Common myeloid progenitor, CD34-positive (primary cell): ENCODE results near the gene CIC.
A peak's percentile ranks its signal among the peaks of the same experiment; 100 is the strongest.

Source experiments
- CTCF ChIA-PET: fragments of 350-600 bp; sonication (Branson Sonifier 250); formaldehyde crosslinking; loops from one replicate; lab custom pipeline; 2021; ENCODE audit warnings: antibody characterized with exemption; lab: Charles Lee
- POLR2A ChIA-PET: fragments of 350-600 bp; sonication (Branson Sonifier 250); formaldehyde crosslinking; loops from one replicate; lab custom pipeline; 2021; ENCODE audit warnings: antibody characterized with exemption; lab: Charles Lee
- DNase-seq, 3 donors: peaks; one replicate each; pipeline versions ENCODE4 v3.0.0 to v3.0.0-alpha.2; 2013
- H3K27ac ChIP-seq, 2 experiments: 1 replicate in 1 of 2; 2 replicates in 1 of 2; pipeline ENCODE4 v1.7.0; 2013; ENCODE audit warnings: inconsistent platforms in 2 of 2, low read length in 2 of 2, mild to moderate bottlenecking in 2 of 2, low read depth in 1 of 2, moderate library complexity in 1 of 2; ENCODE audit not compliant: severe bottlenecking in 2 of 2, insufficient read depth in 1 of 2, poor library complexity in 1 of 2
- H3K27me3 ChIP-seq, 5 experiments: replicated peaks in 2 of 5; 1 replicate in 3 of 5; 2 replicates in 2 of 5; pipeline versions ENCODE4 v1.6.1 to v1.7.0; 2013; ENCODE audit warnings: low read length in 4 of 5, mild to moderate bottlenecking in 2 of 5, moderate library complexity in 2 of 5, inconsistent platforms in 1 of 5; ENCODE audit not compliant: insufficient read depth in 5 of 5, control insufficient read depth in 4 of 5
- H3K36me3 ChIP-seq, 4 experiments: 1 replicate in 2 of 4; 2 replicates in 2 of 4; pipeline versions ENCODE4 v1.6.1 to v1.7.0; 2013; ENCODE audit warnings: low read length in 3 of 4, control low read depth in 1 of 4, mild to moderate bottlenecking in 1 of 4; ENCODE audit not compliant: control insufficient read depth in 4 of 4, insufficient read depth in 4 of 4
- H3K4me1 ChIP-seq, 4 experiments: 1 replicate in 3 of 4; 2 replicates in 1 of 4; pipeline versions ENCODE4 v1.6.1 to v1.7.1; 2013; ENCODE audit warnings: low read length in 3 of 4, mild to moderate bottlenecking in 3 of 4, control low read depth in 1 of 4, inconsistent platforms in 1 of 4, moderate library complexity in 1 of 4; ENCODE audit not compliant: control insufficient read depth in 4 of 4, insufficient read depth in 4 of 4; ENCODE audit errors: control extremely low read depth in 1 of 4
- H3K4me3 ChIP-seq, 7 experiments: 1 replicate in 4 of 7; 2 replicates in 3 of 7; pipeline versions ENCODE4 v1.5.1 to v1.7.0; 2013; ENCODE audit warnings: mild to moderate bottlenecking in 7 of 7, low read length in 6 of 7, moderate library complexity in 6 of 7, inconsistent platforms in 2 of 7, low read depth in 2 of 7, control low read depth in 1 of 7; ENCODE audit not compliant: insufficient read depth in 4 of 7, control insufficient read depth in 1 of 7; ENCODE audit errors: extremely low read depth in 1 of 7
- H3K9me3 ChIP-seq, 5 experiments: 1 replicate in 4 of 5; 2 replicates in 1 of 5; pipeline versions ENCODE4 v1.6.1 to v1.7.1; 2013; ENCODE audit warnings: low read length in 4 of 5, mild to moderate bottlenecking in 2 of 5, inconsistent platforms in 1 of 5, low read depth in 1 of 5, moderate library complexity in 1 of 5; ENCODE audit not compliant: control insufficient read depth in 4 of 5, insufficient read depth in 2 of 5; ENCODE audit errors: control extremely low read depth in 1 of 5
- WGBS: methylation state at CpG from one replicate; pipeline ENCODE4 v1.1.5; 2013; ENCODE audit not compliant: insufficient coverage; 5-methylcytosine and 5-hydroxymethylcytosine counted together

CIC gene

GRCh38 chr19:42267644-42268141 is 1.4 kb upstream of the CIC start:
- 9% methylated on average over 12 of the region's 13 CpGs for WGBS
- H3K36me3 ChIP-seq: peaks cover 0 to 12% (median 5%) of the 10 kb centered on the region in 4 experiments
- peaks cover 7 to 37% (median 33%) of the 10 kb centered on the region in 4 experiments for H3K4me1 ChIP-seq
- ChIA-PET CTCF (interaction anchor here (1.0 kb wide), 1 partner anchor 12 kb away, joined by 3 read pairs; no protein-coding TSS in a partner anchor), POLR2A (interaction anchor here (0.7 kb wide), 2 partner anchors 12 to 13 kb away, joined by 3 read pairs; partner anchors contain the start of gene ERF)
- no peaks in the 10 kb centered on the region for H3K27me3 ChIP-seq
- H3K27ac ChIP-seq: peak overlapping the region; percentile 99
- DNase-seq: no peak
- no peaks in the 10 kb centered on the region for H3K9me3 ChIP-seq
- peak overlapping the region; percentile 35 to 93 (median 81) for H3K4me3 ChIP-seq

- Histone ChIP-seq H3K4me3 (peak overlapping the region; percentile 74 to 93 (median 81)), H3K36me3 (peaks cover 0 to 18% (median 8%) of the 10 kb centered on the region in 4 experiments), H3K27ac (peak overlapping the region; percentile 99), H3K27me3 (no peaks in the 10 kb centered on the region), H3K9me3 (no peaks in the 10 kb centered on the region), H3K4me1 (peaks cover 7 to 37% (median 33%) of the 10 kb centered on the region in 4 experiments)
- ChIA-PET CTCF (no interaction called here), POLR2A (interaction anchor here (0.7 to 1.5 kb wide), 3 partner anchors 13 to 34 kb away, joined by 3 to 4 read pairs (median 3); partner anchors contain the start of gene ERF)
- DNase-seq: peak; percentile 99 to 100 (median 100)
- WGBS: under 1% methylated on average over 36 of the region's 46 CpGs
Measured at GRCh38 chr19:42268142-42268703, 829 bp upstream of the CIC start.

- ChIA-PET POLR2A (interaction anchor here (0.9 to 2.3 kb wide), 7 partner anchors 9 to 25 kb away, joined by 4 to 12 read pairs (median 4); partner anchors contain the start of gene ERF), CTCF (interaction anchor here (0.6 to 2.1 kb wide), 11 partner anchors 10 to 161 kb away, joined by 3 to 21 read pairs (median 3); no protein-coding TSS in a partner anchor)
- Histone ChIP-seq H3K9me3 (no peaks in the 10 kb centered on the region), H3K4me1 (peaks cover 7 to 39% (median 33%) of the 10 kb centered on the region in 4 experiments), H3K27ac (peak overlapping the region; percentile 88 to 97), H3K36me3 (peaks cover 0 to 33% (median 18%) of the 10 kb centered on the region in 4 experiments), H3K4me3 (peak overlapping the region; percentile 20 to 81 (median 70)), H3K27me3 (no peaks in the 10 kb centered on the region)
- WGBS: 41% methylated on average over 8 of the region's 10 CpGs
- DNase-seq: no peak
Measured at GRCh38 chr19:42269478-42270345, 660 bp downstream of the CIC start.

- H3K4me1 ChIP-seq: peaks cover 7 to 43% (median 33%) of the 10 kb centered on the region in 4 experiments
- no peaks in the 10 kb centered on the region for H3K27me3 ChIP-seq
- DNase-seq: peak; percentile 63 to 90 (median 84)
- H3K36me3 ChIP-seq: peaks cover 0 to 39% (median 23%) of the 10 kb centered on the region in 4 experiments
- ChIA-PET POLR2A (interaction anchor here (0.9 to 2.3 kb wide), 5 partner anchors 9 to 25 kb away, joined by 4 to 12 read pairs (median 5); no protein-coding TSS in a partner anchor), CTCF (interaction anchor here (0.8 to 2.1 kb wide), 10 partner anchors 9 to 162 kb away, joined by 3 to 21 read pairs (median 3); no protein-coding TSS in a partner anchor)
- peak overlapping the region; percentile 20 to 81 (median 70) for H3K4me3 ChIP-seq
- 2% methylated on average over 8 of the region's 18 CpGs for WGBS
- H3K9me3 ChIP-seq: no peaks in the 10 kb centered on the region
- peak overlapping the region; percentile 88 to 97 for H3K27ac ChIP-seq
Measured at GRCh38 chr19:42270346-42271044, 1.4 kb downstream of the CIC start.

GRCh38 chr19:42271045-42271419 is 2.0 kb downstream of the CIC start:
- DNase-seq: no peak
- Histone ChIP-seq H3K27me3 (no peaks in the 10 kb centered on the region), H3K4me1 (peaks cover 7 to 47% (median 35%) of the 10 kb centered on the region in 4 experiments), H3K27ac (peak overlapping the region in 1 of 2 experiments; percentile 97), H3K4me3 (peak overlapping the region in 6 of 7 experiments; percentile 52 to 81 (median 70)), H3K36me3 (peaks cover 0 to 42% (median 25%) of the 10 kb centered on the region in 4 experiments), H3K9me3 (no peaks in the 10 kb centered on the region)
- POLR2A ChIA-PET: interaction anchor here (1.1 to 2.3 kb wide), 4 partner anchors 9 to 26 kb away, joined by 4 to 12 read pairs (median 6); no protein-coding TSS in a partner anchor
- CTCF ChIA-PET: interaction anchor here (1.0 to 2.1 kb wide), 7 partner anchors 8 to 26 kb away, joined by 3 to 21 read pairs (median 3); no protein-coding TSS in a partner anchor
- WGBS: 43% methylated on average over 3 of the region's 3 CpGs
